ENCODE data around the gene CTLA4.

- no peak for TF ChIP-seq CTCF (IDR thresholded peaks at IDR 0.05; ENCODE audit: low read depth, low read length)
- TF ChIP-seq EZH2phosphoT487 (IDR thresholded peaks at IDR 0.05; ENCODE audit: low read depth) = no peak
Observed at GRCh38 chr2:203889944-203890343, 22.4 kb downstream of the CTLA4 start.
